Measurements from ENCODE around the gene MBD6. TPM values are rescaled to one million over a fixed set of nuclear protein-coding genes. Genes with fewer than 3 reads are reported as not detected.

MBD6 gene
- total RNA-seq, 1 experiment from 2014 or later: 66.8 TPM

DNA sequence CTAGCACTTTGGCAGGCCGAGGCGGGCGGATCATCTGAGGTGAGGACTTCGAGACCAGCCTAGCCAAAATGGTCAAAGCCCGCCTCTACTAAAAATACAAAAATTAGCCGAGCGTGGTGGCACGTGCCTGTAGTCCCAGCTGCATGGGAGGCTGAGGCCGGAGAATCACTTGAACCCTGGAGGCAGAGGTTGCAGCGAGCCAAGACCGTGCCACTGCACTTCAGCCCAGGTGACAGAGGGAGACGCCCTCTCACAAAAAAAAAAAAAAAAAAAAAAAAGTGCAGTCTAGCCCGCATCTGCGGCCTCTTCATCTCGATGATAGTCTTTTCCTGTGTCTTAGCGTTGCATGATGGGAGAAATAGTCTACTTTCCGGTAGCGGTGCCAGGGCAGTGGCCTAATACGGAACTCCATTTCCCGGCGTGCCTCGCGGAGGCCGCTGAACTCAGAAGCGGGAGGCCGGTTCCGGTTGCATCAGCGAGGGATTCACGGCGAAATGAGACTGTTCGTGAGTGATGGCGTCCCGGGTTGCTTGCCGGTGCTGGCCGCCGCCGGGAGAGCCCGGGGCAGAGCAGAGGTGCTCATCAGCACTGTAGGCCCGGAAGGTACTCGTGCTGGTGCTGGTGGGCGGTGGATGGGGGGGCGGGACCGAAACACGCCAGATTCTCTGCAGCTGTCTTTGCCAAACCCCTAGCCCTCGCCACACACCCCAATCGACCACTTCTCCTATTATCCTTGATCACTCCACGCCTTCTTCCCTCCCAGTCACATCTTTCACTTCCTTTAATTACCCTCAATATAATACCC lies 34.8 kb upstream of the MBD6 start, which contains the start of gene MARS1:
MARS1 (plus strand) TSS at position 472 of the 805 bp plus-strand sequence; CDS start at position 495, 23 bp downstream.
- peak; percentile 97 for DNase-seq
- TF ChIP-seq, protein P1, sequence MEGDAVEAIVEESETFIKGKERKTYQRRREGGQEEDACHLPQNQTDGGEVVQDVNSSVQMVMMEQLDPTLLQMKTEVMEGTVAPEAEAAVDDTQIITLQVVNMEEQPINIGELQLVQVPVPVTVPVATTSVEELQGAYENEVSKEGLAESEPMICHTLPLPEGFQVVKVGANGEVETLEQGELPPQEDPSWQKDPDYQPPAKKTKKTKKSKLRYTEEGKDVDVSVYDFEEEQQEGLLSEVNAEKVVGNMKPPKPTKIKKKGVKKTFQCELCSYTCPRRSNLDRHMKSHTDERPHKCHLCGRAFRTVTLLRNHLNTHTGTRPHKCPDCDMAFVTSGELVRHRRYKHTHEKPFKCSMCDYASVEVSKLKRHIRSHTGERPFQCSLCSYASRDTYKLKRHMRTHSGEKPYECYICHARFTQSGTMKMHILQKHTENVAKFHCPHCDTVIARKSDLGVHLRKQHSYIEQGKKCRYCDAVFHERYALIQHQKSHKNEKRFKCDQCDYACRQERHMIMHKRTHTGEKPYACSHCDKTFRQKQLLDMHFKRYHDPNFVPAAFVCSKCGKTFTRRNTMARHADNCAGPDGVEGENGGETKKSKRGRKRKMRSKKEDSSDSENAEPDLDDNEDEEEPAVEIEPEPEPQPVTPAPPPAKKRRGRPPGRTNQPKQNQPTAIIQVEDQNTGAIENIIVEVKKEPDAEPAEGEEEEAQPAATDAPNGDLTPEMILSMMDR (conservative IDR thresholded peaks at IDR 0.05): peak; percentile 35; the same call in 2 of the 3 replicates
- H3K56ac ChIP-seq (ENCODE audit: insufficient read length, low read depth, low read length): no peak within 1 kb of the TSS
- peak within 1 kb of the TSS; percentile 95 to 99 (median 97) for H3K27ac Mint-ChIP-seq
- H3K9ac ChIP-seq (ENCODE audit: extremely low read depth, insufficient read length, low read length): peak within 1 kb of the TSS; percentile 85
- H3K23ac ChIP-seq (ENCODE audit: insufficient read length, low read depth, low read length): no peak within 1 kb of the TSS
- H2AK5ac ChIP-seq (ENCODE audit: insufficient read length, low read length): no peak within 1 kb of the TSS
- H3K23me2 ChIP-seq (ENCODE audit: insufficient read length, low read depth, low read length, poor library complexity, severe bottlenecking): peaks cover 5% of the 10 kb centered on the region
- H3K4me2 ChIP-seq (ENCODE audit: insufficient read depth, insufficient read length, low read length): peak within 1 kb of the TSS; percentile 90
- H3K18ac ChIP-seq (ENCODE audit: insufficient read length, low read depth, low read length): peak within 1 kb of the TSS; percentile 74
- H2AFZ ChIP-seq (ENCODE audit: low read length): no peak within 1 kb of the TSS
- no peak within 1 kb of the TSS for H2BK20ac ChIP-seq (ENCODE audit: low read depth, low read length, poor library complexity, severe bottlenecking)
- no peak within 1 kb of the TSS for H4K5ac ChIP-seq (ENCODE audit: insufficient read length, low read depth, low read length)
- no peak within 1 kb of the TSS for H2BK15ac ChIP-seq (ENCODE audit: low read depth, low read length)
- H3K79me2 ChIP-seq (ENCODE audit: insufficient read depth, low read length): peaks cover 8% of the 10 kb centered on the region; the same call in 1 of the 2 replicates
- H3K14ac ChIP-seq (ENCODE audit: insufficient read depth, low read length): peak within 1 kb of the TSS; percentile 95; the same call in 1 of the 2 replicates
- peaks cover 44 to 49% (median 46%) of the 10 kb centered on the region in 3 experiments for H3K36me3 Mint-ChIP-seq (ENCODE audit: insufficient read depth in 1 of 3, low read depth in 3 of 3)
- no peak within 1 kb of the TSS for H2BK12ac ChIP-seq (ENCODE audit: insufficient read length, low read depth, low read length)
- no peaks in the 10 kb centered on the region for H3K27me3 ChIP-seq (ENCODE audit: insufficient read depth, low read length)
- H3K27ac ChIP-seq (ENCODE audit: insufficient read length, low read depth, low read length): no peak within 1 kb of the TSS
- H3T11ph ChIP-seq (ENCODE audit: low read length): no peak within 1 kb of the TSS
- peaks cover 2% of the 10 kb centered on the region; the same call in 1 of the 2 replicates for H3K4me1 ChIP-seq (ENCODE audit: insufficient read depth, low read length)
- no peaks in the 10 kb centered on the region for H3K79me1 ChIP-seq (ENCODE audit: insufficient read depth, low read depth, low read length, poor library complexity, severe bottlenecking)
- no peak within 1 kb of the TSS for H4K8ac ChIP-seq (replicated peaks; ENCODE audit: insufficient read length, low read depth, low read length)
- H3K4me3 Mint-ChIP-seq: peak within 1 kb of the TSS; percentile 96 to 97
- 100% methylated on average over 1 of the region's 47 CpGs for WGBS (ENCODE audit: extremely low coverage, insufficient read length, low lambda C conversion rate)
- H2BK120ac ChIP-seq (ENCODE audit: low read depth, low read length, poor library complexity, severe bottlenecking): no peak within 1 kb of the TSS
- H3K4ac ChIP-seq (ENCODE audit: low read depth, low read length): no peak within 1 kb of the TSS; the same call in 1 of the 2 replicates
- H2BK5ac ChIP-seq (ENCODE audit: insufficient read length, low read length): peak within 1 kb of the TSS; percentile 2
- H4K91ac ChIP-seq (ENCODE audit: insufficient read length, low read depth, low read length): no peak within 1 kb of the TSS
- H3K4me1 Mint-ChIP-seq: peaks cover 14% of the 10 kb centered on the region in 2 experiments
- no peaks in the 10 kb centered on the region for H3K27me3 Mint-ChIP-seq (ENCODE audit: low read depth)
- peaks cover under 1 to 3% of the 10 kb centered on the region in 2 experiments; a peak in 2 of 5 replicates for H3K9me3 Mint-ChIP-seq
- no peaks in the 10 kb centered on the region for H3K9me3 ChIP-seq (ENCODE audit: control insufficient read depth, low read depth, low read length)
- no peaks in the 10 kb centered on the region for H4K20me1 ChIP-seq (ENCODE audit: control insufficient read depth, insufficient read depth, insufficient read length)

All from H9 (cell line).